ENCODE data around the gene NLGN1.
"Not testable (repeated sequence)": the region's sequence is repeated elsewhere in the genome, so short reads cannot be mapped to it uniquely, and the experiment has no call there.

The NLGN1 gene

GRCh38 chr3:173589116-173589515 is 191.6 kb downstream of the NLGN1 start:
- Histone ChIP-seq H3K27me3 (replicated peaks; ENCODE audit: control insufficient read depth, insufficient read depth, low read length) (no peaks in the 10 kb centered on the region), H3K4me3 (replicated peaks; ENCODE audit: low read depth, low read length) (no peak overlapping the region), H3K36me3 (ENCODE audit: control insufficient read depth, insufficient read depth, low read length) (no peaks in the 10 kb centered on the region)
- TF ChIP-seq, protein P1, sequence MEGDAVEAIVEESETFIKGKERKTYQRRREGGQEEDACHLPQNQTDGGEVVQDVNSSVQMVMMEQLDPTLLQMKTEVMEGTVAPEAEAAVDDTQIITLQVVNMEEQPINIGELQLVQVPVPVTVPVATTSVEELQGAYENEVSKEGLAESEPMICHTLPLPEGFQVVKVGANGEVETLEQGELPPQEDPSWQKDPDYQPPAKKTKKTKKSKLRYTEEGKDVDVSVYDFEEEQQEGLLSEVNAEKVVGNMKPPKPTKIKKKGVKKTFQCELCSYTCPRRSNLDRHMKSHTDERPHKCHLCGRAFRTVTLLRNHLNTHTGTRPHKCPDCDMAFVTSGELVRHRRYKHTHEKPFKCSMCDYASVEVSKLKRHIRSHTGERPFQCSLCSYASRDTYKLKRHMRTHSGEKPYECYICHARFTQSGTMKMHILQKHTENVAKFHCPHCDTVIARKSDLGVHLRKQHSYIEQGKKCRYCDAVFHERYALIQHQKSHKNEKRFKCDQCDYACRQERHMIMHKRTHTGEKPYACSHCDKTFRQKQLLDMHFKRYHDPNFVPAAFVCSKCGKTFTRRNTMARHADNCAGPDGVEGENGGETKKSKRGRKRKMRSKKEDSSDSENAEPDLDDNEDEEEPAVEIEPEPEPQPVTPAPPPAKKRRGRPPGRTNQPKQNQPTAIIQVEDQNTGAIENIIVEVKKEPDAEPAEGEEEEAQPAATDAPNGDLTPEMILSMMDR (IDR thresholded peaks at IDR 0.05; ENCODE audit: insufficient read depth, low read length, poor library complexity, severe bottlenecking), result no peak
- no peak for DNase-seq (ENCODE audit: extremely low read depth, insufficient read length)

DNA sequence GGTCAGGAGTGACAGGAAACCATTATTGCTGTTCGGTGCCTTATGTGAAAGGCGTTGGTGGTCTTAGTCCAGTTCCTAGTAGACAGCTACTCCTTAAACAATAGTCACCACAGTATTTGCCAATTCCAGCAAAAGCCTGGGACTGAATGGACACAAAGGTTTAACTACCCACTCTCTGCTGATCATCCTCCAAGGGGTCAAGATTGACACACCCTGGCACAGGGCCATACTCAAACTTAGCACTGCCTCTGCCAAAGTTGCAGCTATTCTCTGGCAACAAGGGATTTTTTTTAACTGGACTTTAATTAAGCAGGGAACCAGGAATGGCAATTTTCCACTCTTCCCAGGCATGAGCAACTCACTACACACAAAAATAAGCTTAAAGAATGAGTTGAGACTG is 193.9 kb downstream of the NLGN1 start:
- H3K4me3 ChIP-seq (replicated peaks; ENCODE audit: low read depth, low read length), result no peak overlapping the region
- TF ChIP-seq, protein P1 (IDR thresholded peaks at IDR 0.05; ENCODE audit: insufficient read depth, low read length, poor library complexity, severe bottlenecking), result no peak
- H3K27me3 ChIP-seq (replicated peaks; ENCODE audit: control insufficient read depth, insufficient read depth, low read length), result no peaks in the 10 kb centered on the region
- H3K36me3 ChIP-seq (ENCODE audit: control insufficient read depth, insufficient read depth, low read length), result no peaks in the 10 kb centered on the region
- DNase-seq (ENCODE audit: extremely low read depth, insufficient read length), result no peak

- not testable (repeated sequence) for H3K36me3 ChIP-seq (ENCODE audit: control insufficient read depth, insufficient read depth, low read length); DNase-seq (ENCODE audit: extremely low read depth, insufficient read length); H3K27me3 ChIP-seq (replicated peaks; ENCODE audit: control insufficient read depth, insufficient read depth, low read length); H3K4me3 ChIP-seq (replicated peaks; ENCODE audit: low read depth, low read length)
Measured at GRCh38 chr3:173594881-173595280, 197.3 kb downstream of the NLGN1 start.

GRCh38 chr3:173599673-173600072 is 202.1 kb downstream of the NLGN1 start:
- no peak for DNase-seq (ENCODE audit: extremely low read depth, insufficient read length)
- Histone ChIP-seq H3K36me3 (ENCODE audit: control insufficient read depth, insufficient read depth, low read length) (no peaks in the 10 kb centered on the region), H3K4me3 (replicated peaks; ENCODE audit: low read depth, low read length) (no peak overlapping the region), H3K27me3 (replicated peaks; ENCODE audit: control insufficient read depth, insufficient read depth, low read length) (no peaks in the 10 kb centered on the region)
- TF ChIP-seq, protein P1 (IDR thresholded peaks at IDR 0.05; ENCODE audit: insufficient read depth, low read length, poor library complexity, severe bottlenecking), result no peak

DNA sequence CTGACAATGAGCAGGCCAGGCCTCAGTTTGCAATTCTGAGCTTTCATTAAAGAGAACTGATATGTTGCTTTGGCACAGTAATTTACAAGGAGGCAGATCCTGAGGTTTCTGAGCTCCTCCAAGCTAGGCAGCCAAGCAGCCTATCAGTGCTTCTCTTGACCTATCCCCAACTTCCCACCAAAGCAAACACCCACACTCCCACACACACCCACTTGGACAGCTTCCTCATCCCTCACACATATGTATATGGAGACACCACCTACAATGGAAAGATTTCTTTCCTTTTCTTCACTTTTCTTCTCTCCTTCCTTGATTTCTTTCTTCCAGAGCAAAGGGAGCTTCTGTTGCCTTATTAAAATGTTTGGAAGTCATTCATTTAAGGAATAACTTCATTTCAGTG is 217.0 kb downstream of the NLGN1 start:
- Histone ChIP-seq H3K4me3 (replicated peaks; ENCODE audit: low read depth, low read length) (no peak overlapping the region), H3K27me3 (replicated peaks; ENCODE audit: control insufficient read depth, insufficient read depth, low read length) (no peaks in the 10 kb centered on the region), H3K36me3 (ENCODE audit: control insufficient read depth, insufficient read depth, low read length) (no peaks in the 10 kb centered on the region)
- DNase-seq (ENCODE audit: extremely low read depth, insufficient read length), result no peak
- TF ChIP-seq, protein P1 (IDR thresholded peaks at IDR 0.05; ENCODE audit: insufficient read depth, low read length, poor library complexity, severe bottlenecking), result no peak

- Histone ChIP-seq H3K36me3 (ENCODE audit: control insufficient read depth, insufficient read depth, low read length) (no peaks in the 10 kb centered on the region), H3K27me3 (replicated peaks; ENCODE audit: control insufficient read depth, insufficient read depth, low read length) (no peaks in the 10 kb centered on the region), H3K4me3 (replicated peaks; ENCODE audit: low read depth, low read length) (no peak overlapping the region)
- TF ChIP-seq, protein P1 (IDR thresholded peaks at IDR 0.05; ENCODE audit: insufficient read depth, low read length, poor library complexity, severe bottlenecking), result no peak
- DNase-seq (ENCODE audit: extremely low read depth, insufficient read length), result no peak
Measured at GRCh38 chr3:173615661-173616060, 218.1 kb downstream of the NLGN1 start.

Data from GM06990 (cell line).